Non-pigmented ciliary epithelial cell (primary cell): ENCODE data around the gene COL11A2.

Experiments
- DNase-seq: peaks from one replicate; pipeline ENCODE4 v3.0.0-alpha.2; 2010; ENCODE audit warnings: low read depth

Gene COL11A2

GRCh38 chr6:33171880-33172687 lies 20.2 kb downstream of the COL11A2 start:
- DNase-seq: no peak

- DNase-seq: no peak
Observed at GRCh38 chr6:33171016-33171879, 21.0 kb downstream of the COL11A2 start.

- no peak for DNase-seq
Observed at GRCh38 chr6:33170176-33171015, 21.9 kb downstream of the COL11A2 start.

GRCh38 chr6:33169291-33170175 lies 22.7 kb downstream of the COL11A2 start:
- no peak for DNase-seq

GRCh38 chr6:33168639-33169038 lies 23.6 kb downstream of the COL11A2 start:
- DNase-seq: no peak

- no peak for DNase-seq
Observed at GRCh38 chr6:33168284-33168601, 24.0 kb downstream of the COL11A2 start.

- no peak for DNase-seq
Observed at GRCh38 chr6:33167374-33168283, 24.6 kb downstream of the COL11A2 start.

- DNase-seq: no peak
Observed at GRCh38 chr6:33166811-33167210, 25.5 kb downstream of the COL11A2 start.

GRCh38 chr6:33166363-33166762 lies 25.9 kb downstream of the COL11A2 start:
- DNase-seq: no peak

- DNase-seq: no peak
Observed at GRCh38 chr6:33165581-33166258, 26.5 kb downstream of the COL11A2 start.

- no peak for DNase-seq
Observed at GRCh38 chr6:33164665-33165373, 27.4 kb downstream of the COL11A2 start.

GRCh38 chr6:33164176-33164575 lies 28.1 kb downstream of the COL11A2 start:
- DNase-seq: no peak

- no peak for DNase-seq
Observed at GRCh38 chr6:33163540-33163939, 28.7 kb downstream of the COL11A2 start.

GRCh38 chr6:33161354-33162331 lies 30.6 kb downstream of the COL11A2 start:
- no peak for DNase-seq

- DNase-seq: no peak
Observed at GRCh38 chr6:33160728-33161344, 31.4 kb downstream of the COL11A2 start.

- no peak for DNase-seq
Observed at GRCh38 chr6:33160096-33160495, 32.2 kb downstream of the COL11A2 start.

GRCh38 chr6:33156964-33157363 lies 35.3 kb downstream of the COL11A2 start:
- no peak for DNase-seq
